ENCODE data around the gene LRRC8D.

Gene LRRC8D

DNA sequence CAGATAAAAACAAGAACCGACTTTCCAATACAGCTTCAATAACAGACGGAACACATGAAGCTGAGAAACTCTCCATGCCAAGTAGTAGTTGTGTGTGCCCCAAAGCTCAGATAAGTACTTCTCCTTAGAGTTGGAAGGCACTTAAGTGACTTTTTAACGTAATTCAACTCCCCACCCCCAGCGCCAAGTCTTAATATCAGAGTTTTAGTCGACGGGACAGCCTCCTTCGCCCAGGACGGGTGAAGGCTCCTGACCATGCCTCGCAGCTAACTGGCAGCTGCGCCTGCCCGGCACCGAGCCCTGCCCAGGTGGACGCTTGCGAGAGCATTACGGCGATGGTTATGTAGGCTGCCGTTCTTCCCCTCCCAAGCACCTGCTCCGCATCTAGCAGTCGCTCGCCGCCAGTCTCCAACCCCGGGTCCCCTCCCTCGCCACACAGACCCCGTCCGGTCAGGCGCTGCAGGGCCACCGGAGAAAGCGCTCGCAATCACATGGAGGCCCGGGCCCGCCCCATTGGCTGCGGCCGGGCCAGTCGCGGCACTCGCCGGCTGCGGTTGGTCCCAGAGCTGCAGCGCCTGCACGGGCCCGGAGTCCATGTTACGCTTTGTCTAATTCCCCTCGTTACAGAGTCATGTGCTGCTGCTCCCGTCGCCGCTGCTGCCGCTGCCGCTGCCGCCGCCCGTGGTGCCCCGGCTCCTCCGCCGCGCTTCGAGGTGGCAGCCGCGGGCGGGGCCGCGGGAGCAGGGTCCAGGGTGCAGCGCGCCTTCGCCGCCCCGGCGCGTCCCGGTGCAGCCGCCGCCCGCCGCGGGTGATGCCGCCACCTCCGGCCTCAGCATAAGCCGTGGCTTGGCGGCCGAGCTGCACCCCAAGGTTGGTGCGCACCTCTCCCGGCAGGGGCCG lies at the start of gene LRRC8D:
TSS of gene LRRC8D (plus strand) at position 611 of the 900 bp plus-strand sequence. CDS start 112,037 bp downstream, outside the sequence.
- TF ChIP-seq, protein P1, sequence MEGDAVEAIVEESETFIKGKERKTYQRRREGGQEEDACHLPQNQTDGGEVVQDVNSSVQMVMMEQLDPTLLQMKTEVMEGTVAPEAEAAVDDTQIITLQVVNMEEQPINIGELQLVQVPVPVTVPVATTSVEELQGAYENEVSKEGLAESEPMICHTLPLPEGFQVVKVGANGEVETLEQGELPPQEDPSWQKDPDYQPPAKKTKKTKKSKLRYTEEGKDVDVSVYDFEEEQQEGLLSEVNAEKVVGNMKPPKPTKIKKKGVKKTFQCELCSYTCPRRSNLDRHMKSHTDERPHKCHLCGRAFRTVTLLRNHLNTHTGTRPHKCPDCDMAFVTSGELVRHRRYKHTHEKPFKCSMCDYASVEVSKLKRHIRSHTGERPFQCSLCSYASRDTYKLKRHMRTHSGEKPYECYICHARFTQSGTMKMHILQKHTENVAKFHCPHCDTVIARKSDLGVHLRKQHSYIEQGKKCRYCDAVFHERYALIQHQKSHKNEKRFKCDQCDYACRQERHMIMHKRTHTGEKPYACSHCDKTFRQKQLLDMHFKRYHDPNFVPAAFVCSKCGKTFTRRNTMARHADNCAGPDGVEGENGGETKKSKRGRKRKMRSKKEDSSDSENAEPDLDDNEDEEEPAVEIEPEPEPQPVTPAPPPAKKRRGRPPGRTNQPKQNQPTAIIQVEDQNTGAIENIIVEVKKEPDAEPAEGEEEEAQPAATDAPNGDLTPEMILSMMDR (IDR thresholded peaks at IDR 0.05): no peak

DNA sequence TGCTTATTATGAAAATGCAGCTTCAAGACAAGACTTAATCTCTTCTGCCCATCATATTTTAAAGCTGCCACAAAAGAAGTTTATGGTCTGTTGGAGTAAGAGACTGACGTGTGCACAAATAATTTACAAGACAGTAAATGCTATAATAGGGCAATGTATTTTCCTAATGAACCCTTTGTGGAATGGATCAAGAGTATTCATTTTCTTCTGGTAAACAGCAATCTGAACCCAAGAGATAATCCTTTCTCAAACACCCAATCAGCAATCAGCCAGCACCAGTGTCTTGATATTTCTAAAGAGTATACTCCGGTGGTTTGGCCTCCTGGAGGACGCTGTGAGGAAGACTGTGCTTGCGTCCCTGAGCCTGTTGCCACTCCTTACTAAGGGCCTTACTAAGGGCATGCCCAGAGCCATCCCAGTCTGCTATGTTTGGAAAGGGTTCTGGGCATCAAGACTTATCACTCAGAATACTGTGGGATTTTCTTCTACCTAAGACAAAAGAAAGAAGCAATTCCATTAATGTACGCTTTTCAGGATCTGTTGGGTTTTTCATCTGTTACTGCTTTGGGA lies 48.8 kb upstream of the LRRC8D start:
- TF ChIP-seq, protein P1 (IDR thresholded peaks at IDR 0.05): no peak

DNA sequence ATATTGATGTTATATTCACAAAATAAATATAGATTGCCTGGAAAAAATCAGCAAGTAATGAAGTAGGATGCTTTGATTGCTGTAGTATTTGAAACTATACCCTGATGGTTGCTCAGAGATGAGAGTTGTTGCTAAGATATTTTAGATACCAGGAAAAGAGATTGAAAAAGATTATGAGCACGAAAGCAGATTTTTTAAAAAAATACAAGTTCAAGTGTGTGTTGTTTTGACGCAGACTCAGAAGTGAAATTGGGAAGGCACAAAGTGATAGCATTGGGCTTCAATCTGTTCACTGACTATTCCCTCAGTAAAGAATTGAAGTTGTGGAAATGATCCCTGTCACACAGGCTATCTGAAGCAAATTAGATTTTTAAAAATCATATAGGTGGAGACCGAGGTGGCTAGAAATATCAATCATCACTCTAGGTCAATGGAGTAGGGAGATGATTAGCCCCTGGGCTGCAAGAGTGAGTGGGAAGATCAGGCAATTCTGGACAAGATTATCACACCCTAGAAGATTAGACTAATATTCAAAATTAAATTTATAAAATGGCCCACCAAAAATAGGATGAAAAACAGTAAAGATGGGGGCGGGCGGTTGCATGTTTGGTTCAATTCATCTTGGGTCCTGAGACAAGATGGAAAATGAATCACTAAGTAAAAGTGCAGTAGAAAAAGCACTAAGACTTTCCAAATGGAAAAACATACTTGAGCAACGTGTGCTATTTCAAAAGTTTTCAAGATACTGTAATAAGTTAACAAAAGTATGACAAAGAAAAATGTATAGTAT lies 41.5 kb upstream of the LRRC8D start:
- TF ChIP-seq, protein P1 (IDR thresholded peaks at IDR 0.05): no peak

DNA sequence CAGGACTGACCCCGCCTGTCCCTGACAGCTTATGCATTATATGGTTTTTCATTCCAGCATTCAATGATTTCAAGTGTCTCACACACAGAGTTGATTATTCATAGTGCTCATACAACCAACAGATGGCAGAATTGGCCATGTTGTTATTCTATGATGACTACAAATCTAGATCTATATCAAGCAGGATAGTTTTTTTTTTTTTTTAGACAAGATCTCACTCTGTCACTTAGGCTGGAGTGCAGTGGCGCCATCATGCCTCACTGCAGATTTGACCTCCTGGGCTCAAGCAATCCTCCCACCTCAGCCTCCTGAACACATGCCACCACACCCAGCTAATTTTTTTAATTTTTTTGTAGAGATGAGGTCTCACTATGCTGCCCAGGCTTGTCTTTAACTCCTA lies 40.1 kb upstream of the LRRC8D start:
- TF ChIP-seq, protein P1 (IDR thresholded peaks at IDR 0.05): peak; percentile 52; the same call in 1 of the 2 replicates

DNA sequence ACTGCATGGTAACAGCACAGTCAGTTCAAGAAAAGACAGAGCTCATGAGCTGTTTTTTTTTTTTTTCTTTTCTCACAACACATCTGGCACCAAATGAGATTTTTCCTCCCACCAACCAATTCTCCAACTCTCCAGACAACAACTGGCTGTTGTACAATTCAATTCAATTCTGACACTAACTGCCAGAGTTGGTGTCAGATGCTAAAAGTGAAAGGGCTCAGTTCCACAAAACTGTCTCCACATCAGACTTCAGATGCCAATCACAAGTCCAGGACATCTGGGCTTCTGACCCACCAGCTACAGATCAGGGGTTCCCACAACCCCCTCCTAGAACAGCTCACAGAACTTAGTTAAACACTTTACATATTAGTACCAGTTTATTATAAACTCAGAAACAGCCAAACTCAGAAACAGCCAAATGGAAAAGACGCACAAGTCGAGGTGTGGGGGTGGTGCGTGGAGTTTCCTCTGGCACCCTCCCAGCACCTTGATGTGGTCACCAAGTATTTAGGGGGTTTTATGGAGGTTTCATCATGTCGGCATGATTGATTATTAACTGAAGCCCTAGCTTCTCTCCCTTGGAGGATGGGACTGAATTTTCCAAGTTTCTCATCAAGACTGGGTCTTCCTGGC lies 39.2 kb upstream of the LRRC8D start:
- TF ChIP-seq, protein P1 (IDR thresholded peaks at IDR 0.05): no peak

DNA sequence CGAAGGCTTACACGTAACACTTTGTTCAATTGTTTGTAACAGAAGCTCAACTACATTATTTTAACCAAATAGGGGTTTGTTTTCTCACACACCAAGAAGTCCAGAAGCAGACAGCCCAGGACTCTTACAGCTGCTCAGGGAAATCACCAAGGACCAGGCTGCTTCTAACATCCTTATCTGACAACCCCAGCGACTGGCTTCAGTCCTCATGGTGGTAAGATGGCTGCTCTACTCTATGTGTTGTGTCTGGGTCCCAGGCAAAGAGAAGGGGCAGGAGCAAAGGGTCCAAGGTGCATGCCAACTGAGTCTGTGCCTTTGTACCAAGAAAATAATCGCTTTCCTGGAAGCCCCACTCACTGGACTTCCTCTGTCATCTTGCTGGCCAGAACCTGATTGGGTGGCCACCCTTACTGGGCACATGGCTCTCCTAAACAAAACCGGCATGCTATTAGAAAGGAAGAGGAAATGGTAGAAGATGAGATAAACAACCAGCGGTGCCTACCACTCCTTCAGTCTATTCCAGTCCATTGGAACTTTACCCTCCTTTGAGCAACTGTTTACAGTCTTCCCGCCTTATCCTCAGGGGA lies 34.1 kb upstream of the LRRC8D start:
- TF ChIP-seq, protein P1 (IDR thresholded peaks at IDR 0.05): no peak

DNA sequence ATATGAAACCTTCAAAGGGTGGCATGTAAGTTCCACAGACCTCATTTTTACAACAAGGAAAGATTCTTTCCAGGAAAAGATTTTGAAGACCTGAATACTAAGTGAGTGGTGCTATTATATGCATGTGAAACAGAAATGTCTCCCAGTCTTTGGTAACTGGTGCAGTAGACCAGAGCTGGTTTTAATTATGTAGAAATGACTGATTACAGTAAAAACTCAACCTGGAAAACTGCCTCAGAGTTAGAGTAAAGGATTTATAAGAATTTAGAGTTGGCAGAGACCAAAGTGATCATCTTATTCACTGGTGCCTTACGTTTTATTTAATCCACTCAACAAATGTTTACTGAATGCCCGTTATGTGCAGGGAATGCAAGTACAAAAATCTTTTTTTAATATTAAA lies 30.2 kb upstream of the LRRC8D start:
- TF ChIP-seq, protein P1 (IDR thresholded peaks at IDR 0.05): no peak

All from LNCAP (cell line).